GM10847 (cell line): ENCODE measurements around the gene AGRP.

ENCODE experiments used
- POLR2A ChIP-seq: IDR thresholded peaks from 2 replicates; pipeline ENCODE4 v1.6.1; 2011; ENCODE audit not compliant: insufficient read length; ENCODE audit errors: extremely low read depth

The AGRP gene

DNA sequence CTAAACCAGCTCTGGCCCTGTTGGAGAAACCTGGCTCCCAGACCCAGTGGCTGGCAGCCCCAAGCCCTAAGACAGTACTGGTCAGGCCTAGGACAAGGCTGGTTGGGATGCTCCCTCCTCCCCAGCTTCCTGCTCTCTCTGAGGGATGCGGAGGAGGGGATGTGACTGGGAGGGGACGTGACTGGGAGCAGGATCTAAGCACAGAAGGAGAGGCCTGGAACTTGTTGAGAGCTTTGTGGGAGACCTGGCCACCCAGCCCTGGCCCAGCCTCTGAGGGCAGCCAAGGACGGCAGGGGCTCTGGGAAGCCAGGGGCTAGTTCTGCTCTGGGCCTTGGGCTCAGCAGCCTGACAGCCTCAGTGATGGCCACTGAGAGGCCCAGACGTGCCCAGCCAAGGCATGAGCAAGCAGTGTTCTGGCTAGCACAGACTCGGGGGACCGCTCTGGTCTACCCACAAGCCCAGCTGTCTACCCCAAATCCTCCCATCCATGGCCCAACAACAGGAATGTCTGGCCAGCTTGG lies 25.2 kb downstream of the AGRP start:
- no peak for TF ChIP-seq POLR2A

DNA sequence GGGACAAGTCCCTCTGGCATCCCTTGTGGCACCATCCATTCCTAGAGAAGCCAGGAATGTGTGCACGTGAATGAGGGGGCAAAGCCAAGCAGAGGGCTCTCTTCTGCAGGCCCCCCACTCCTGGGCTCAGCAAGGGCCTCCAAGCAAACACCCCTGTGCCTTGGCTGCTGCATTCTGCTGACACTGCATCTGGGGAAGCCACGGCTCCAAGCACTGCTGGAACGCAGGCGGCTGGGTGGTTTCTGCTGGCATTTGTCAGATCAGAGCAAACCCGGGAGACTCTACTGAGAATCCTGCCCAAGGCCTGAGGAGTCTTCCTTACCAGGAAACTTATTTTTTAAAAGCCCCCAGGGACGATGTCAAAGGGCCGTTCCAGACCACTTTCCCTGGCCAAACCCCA lies 25.7 kb downstream of the AGRP start:
- no peak for TF ChIP-seq POLR2A

DNA sequence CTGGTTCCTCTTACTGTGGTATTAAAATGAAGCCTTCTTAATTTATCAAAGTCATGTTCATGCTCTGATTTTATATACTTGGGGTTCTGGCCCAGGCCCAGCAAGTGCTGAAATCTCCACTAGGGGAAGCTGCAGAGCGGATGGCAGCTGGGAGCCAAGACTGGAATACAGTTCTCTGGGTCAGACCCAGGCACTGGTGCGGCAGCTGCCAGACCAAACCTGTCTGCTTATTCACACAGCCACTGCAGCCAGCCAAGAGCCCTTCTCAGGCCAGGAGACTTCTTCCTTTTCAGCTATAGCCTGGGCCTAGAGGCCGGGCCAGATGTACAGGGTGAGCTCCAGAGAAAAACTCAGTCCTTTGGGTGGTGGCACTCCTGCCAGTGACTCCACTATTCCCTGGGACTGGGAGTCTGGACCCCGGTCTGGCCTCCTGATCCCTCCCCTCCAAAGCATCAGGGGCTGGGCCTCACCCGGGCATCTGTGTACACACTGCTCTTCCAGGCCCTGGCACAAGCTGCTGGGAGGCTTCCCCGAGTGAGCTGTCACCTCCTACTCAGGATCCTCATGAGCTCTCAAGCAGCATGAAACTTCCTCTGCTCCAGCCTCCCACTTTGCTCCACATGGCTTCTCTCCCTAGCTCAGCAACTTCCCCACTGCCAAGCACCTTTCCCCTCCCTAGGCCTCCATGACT lies 26.8 kb downstream of the AGRP start:
- no peak for TF ChIP-seq POLR2A

DNA sequence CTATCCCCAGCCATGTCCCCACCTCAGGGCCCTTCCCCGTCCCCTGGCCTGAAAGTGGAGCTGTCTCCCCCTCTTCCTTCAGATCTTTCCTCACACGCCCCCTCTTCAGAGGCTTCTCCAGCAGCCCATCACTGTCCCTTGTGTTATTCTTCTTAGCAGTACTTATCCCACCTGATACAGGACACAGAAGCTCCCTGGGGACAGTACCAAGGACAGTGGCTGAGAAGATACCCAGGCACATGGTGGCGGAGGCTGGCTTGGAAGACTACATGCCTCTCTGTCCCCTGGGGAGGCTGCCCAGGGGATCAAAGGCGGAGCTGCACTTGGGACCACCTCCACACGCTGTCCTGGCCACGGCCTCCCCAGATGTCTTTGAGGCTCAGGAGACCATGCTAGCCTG lies 28.5 kb downstream of the AGRP start:
- no peak for TF ChIP-seq POLR2A

DNA sequence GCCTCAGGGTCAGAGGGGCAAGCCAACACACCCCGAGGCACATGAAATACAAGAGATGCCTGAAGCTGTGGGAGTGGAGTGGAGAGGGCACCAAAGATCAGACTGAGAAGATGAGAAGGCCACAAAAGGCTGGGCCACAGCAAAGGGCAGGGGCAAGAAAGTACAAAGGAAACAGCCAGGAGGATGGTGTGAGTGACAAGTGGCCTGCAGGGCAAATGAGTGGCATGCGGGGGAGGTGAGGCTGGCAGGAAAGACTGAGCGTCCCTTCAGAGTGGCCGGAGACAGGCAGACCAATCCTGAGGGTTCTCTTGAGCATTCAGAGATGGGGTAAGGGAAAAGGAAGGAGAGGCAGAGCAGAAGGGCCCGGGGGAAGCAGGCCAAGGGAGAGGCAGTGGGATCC lies 29.2 kb downstream of the AGRP start:
- TF ChIP-seq POLR2A: no peak

DNA sequence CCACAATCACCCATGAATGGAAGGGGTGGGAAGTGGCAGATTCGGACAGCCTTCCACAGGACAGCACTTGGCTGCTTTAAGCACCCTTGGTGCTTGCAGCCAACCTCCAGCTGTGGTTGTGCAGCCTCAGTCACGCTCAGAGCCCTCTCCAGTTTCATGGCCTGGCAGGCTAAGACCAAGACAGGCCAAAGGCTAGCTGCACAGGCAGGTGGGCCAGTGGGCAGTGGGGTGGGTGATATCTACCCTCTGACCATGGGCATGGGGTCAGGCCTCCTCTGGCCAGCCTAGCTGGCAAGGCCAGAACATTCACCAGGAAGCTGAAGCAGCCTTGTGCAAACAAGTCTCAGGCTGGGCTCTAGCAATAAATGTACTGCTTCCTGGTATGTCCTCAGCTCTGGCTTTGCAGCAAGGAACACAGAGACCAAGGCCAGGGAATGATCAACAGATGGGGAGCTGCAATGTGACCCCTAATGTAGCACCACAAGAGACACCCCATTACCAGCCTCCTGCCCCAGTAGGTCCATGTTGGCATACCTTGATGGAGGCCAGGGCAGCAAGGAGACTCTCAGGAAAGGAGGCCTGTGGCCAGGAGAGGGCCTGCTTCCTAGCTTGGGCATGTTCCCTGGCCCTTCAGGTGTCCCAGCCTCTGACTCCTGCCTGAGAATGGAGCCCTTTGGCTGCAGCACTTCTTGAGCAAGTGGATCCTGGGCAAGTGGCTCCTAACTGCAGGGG lies 31.5 kb downstream of the AGRP start:
- no peak for TF ChIP-seq POLR2A

DNA sequence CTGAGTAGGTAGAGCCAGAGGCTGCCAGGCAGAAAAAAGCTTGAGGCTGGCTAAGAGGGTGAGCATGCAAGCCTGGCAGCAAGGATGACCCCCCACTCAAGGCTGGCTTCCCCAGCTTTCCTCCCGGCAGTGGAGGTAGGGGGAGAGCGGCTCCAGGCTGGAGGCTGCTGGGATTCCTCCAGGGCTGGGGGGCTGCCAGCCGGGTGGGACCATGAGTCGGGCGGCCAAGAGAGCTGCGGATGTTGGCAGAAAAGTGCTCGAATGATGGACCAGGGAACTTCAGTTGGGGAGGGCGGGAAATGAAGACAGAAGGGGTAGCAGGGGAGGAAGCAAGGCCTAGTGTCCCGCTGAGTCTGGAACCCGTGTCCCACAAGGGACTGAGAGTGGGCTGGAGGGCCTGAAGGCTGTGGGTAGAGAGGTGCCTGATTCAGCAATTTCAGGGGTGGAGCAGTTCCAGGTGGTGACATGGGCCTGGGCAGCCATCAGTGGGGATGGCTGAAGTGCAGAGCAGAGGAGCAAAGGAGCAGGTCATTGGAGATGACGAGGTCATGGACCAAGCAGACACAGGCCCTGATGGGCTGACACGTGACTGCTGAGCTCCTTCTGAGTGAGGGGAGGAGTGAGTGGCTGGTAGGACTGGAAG lies 32.2 kb downstream of the AGRP start:
- TF ChIP-seq POLR2A: no peak

DNA sequence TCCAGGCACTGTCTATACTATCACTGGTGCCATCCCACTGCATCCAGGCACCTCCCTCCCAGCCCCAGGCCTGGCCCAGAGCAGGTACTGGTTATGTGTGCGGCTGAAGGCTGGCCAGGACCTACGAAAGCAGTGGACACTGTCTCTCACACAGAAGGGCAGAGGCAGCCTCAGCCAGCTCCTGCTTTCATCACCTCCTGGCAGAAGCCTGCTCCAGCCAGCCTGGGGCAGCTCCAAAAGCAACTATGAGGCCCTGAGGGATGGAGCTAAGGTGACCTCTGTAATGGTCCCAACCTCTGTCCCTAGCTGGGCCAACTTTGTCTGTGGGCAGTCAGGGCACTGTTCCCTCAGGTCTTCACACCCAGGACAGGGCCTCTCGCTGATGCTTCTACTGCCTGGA lies 33.6 kb downstream of the AGRP start:
- TF ChIP-seq POLR2A: no peak

DNA sequence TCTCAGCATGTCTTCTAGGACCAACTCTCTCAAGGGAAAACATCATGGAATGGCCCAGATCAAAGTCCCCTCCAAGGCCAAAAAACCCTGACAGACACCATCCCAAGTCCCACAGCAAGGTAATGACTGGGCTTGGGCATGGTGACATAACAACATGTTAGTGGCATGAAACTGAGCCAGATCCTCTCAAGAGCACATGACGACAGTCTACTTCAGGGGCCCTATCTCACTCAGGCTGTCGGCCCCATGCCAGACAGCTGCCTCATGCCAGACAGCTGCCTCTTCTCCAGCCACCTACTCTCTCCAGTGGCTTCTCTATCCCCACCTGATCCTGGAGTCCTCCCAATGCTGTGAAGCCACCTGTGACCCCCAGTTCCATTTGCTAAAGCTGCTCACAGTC lies 34.0 kb downstream of the AGRP start:
- no peak for TF ChIP-seq POLR2A

DNA sequence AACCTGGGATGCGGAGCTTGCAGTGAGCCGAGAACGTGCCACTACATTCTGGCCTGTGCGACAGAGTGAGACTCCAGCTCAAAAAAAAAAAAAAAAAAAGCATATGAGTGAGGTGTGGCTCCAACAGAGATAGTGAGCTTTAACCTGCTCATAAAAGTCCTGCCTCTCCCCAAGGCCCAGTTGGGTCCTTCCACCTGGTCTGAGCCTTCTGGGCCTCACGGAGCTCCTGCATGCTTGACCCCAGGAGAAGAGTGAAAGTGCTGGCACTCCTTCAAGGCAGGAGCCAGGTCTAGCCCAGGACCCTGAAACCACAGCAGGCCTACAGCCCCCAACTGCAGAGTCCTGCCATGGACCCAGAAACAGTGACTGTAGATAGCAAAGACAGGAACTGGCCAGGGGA lies 34.8 kb downstream of the AGRP start:
- TF ChIP-seq POLR2A: no peak

DNA sequence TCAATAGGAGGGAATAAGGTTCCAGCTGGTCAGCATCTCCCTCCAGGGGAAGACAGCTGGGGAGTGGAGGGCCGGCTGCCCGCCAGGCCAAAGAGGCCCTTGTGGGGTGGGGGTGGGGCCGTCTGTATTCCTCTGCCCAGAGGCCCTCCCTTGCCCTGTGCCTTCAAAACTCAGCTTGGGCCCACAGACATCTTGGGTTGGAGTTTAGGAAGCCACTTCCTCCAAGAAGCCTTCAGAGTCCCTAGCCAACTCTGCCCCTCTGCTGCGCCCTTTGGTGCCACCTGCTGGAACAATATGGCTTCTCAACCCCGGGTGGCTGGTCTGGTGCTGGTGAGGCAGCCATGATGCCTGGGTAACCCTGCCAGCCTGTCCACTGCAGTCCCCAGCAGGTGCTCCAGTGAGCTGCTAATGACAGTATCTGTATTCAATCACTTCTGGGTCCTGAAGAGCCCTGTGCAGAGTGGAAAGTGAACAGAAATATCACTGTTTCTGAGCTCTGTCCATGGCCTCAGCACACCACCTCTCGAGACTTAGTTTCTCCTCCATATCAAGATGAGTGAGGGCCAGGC lies 35.8 kb downstream of the AGRP start:
- no peak for TF ChIP-seq POLR2A

DNA sequence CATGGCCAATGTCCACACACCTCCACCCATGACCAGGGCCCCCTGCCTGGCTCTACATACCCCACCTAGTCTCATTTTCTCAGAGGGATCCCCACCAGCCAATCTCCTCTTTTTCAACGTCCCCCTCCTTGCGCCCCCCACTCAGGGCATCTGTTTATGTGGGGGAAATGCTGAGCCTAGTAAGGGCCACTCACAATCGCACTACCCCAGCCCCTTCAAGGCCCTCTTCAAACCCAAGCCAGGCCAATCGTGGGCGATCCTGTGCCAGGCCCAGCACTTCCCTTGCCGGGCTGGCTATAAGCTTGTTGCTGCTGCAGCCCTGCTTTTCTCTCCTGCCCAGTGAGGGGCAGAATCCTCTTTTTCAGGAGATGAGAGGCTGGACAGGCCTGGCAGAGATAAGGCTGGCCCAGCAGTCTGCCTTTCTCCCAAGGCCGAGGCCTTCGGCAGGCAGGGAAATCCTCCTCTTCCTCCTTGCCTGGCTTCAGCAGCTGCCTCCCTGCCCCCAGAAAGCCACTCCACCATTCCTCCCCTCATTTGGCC lies 36.3 kb downstream of the AGRP start:
- no peak for TF ChIP-seq POLR2A

DNA sequence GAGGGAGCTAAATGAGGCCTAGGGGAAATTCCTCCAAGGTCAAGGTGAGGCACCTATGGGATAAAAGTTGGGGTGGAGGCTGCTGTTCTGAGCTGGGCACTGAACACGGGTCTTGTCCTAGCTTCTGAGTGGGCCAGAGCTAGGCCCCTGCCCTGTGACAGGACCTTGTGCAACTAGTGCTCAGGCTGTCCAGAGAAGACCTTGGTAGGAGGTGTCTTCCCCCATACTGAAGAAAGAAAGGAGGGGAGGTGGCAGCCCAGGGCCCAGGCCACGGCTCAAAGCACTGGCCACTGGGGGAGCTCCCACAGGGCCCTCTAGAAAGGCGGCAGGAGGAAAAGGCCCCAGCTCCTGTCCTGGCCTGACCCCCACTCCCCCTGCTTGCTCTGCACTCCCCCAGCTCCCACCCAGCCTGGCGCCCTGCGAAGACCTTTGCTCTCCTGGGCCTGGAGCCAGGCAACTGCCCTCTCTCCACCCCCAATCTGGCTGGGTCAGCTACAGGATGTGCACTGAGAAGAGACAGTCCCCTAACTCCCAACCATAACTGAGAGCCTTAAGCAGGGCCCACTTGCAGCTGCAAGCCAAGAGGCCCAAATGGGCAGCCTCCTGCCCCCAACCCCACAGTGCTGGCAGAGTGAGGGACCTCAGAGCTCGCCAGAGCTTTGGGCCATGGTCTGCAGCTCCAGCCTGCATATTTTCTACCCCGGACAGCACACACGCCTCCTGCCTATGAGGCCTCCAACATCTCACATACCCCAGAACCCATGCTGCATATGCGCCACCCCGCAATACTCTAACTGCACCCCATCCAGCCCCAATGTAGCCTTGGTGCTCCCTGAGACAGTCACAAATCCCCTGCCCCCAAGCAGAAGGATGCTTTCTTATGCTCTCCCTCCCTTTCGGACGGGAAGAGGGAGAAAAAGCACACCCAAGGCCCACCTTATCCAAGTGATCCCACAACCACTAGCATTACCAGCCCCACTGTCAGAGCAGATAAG lies 37.1 kb downstream of the AGRP start:
- TF ChIP-seq POLR2A: no peak

DNA sequence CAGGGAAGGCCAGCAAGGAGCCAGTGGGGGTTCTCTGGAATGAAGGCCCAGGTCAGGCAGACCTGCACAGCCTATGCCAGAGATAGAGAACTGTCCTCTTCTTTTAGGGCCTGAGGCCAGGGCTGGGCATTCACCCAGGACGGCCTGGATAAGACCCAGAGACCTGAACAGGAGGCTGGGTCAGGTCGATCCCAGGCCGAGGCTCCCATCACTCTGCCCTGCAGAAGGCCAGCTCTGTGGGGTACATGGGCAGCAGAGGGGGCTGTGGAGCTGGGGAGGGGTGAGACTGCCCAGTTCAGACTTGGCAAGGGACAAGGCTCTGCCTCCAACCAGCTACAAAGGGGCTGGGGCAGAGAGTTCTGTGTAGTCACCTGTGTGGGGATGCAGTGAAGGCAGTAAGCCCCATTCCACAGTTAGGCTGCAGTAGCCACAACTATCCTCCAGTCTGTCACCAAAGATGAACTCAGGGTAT lies 37.9 kb downstream of the AGRP start:
- TF ChIP-seq POLR2A: no peak
